HepG2 (cell line): Measurements from ENCODE around the gene GTF2H4. TPM values are rescaled to one million over a fixed set of nuclear protein-coding genes. Genes with fewer than 3 reads are reported as not detected.
A peak's percentile ranks its signal among the peaks of the same experiment; 100 is the strongest.

ENCODE experiments used
- ATAC-seq: fragments of 200-7000 bp; cut with Tn5 transposase; 3 replicates; pipeline ENCODE4 v1.9.1; 2020; ENCODE audit warnings: mild to moderate bottlenecking, moderate library complexity
- Bru-seq: library from RNA; stranded (reverse); fragments of 400-500 nt; gene quantifications from one replicate; lab custom pipeline; 2021; lab: Mats Ljungman, UMichigan
- BruChase-seq, 2 experiments: library from RNA; stranded (reverse); fragments of 400-500 nt; gene quantifications; one replicate each; lab custom pipeline; 2021; lab: Mats Ljungman, UMichigan
- BruUV-seq: library from RNA; stranded (reverse); fragments of 400-500 nt; replicated peaks from 2 replicates; lab custom pipeline; 2021; lab: Mats Ljungman, UMichigan
- CTCF ChIA-PET: fragments of 300-600 bp; formaldehyde crosslinking; extraction: SDS; loops from one replicate; lab custom pipeline; 2021; ENCODE audit warnings: low total read pairs, inconsistent platforms, low intra/inter-chr PET ratio; lab: Yijun Ruan, JAX
- POLR2A ChIA-PET: fragments of 350-600 bp; sonication (Branson Sonifier 250); formaldehyde crosslinking; loops from one replicate; lab custom pipeline; 2020; ENCODE audit warnings: antibody characterized with exemption, inconsistent platforms; lab: Yijun Ruan, JAX
- DNase-seq: peaks from one replicate; pipeline ENCODE4 v3.0.0-alpha.2; 2015; ENCODE audit warnings: low spot score
- FAIRE-seq: peaks from 3 replicates; lab custom pipeline; 2011; peaks lifted over from hg19 to GRCh38; lab: Jason Lieb, UNC
- H2AFZ ChIP-seq: one replicate; pipeline ENCODE4 v1.6.1; 2011; ENCODE audit warnings: low read length, inconsistent platforms
- H3K27ac ChIP-seq: fragments of 300-600 bp; 3 replicates; pipeline ENCODE4 v1.8.0; 2011; ENCODE audit warnings: mixed run types, mild to moderate bottlenecking, mixed read lengths, low read length, inconsistent platforms; ENCODE audit not compliant: insufficient read depth; ENCODE audit errors: extremely low read length
- H3K27me3 ChIP-seq, 2 experiments: fragments of 200-600 bp in 1 of 2; 2 replicates in 1 of 2; 3 replicates in 1 of 2; pipeline versions ENCODE4 v1.6.0 to v1.8.0; 2011; ENCODE audit warnings: low read length in 2 of 2, mild to moderate bottlenecking in 2 of 2, moderate library complexity in 2 of 2, inconsistent platforms in 1 of 2; ENCODE audit not compliant: insufficient read depth in 2 of 2, control insufficient read depth in 1 of 2
- H3K36me3 ChIP-seq, 2 experiments: fragments of 200-600 bp in 1 of 2; replicated peaks in 1 of 2; 2 replicates in 1 of 2; 3 replicates in 1 of 2; pipeline versions ENCODE4 v1.5.1 to v1.8.0; 2011; ENCODE audit warnings: low read length in 2 of 2, inconsistent platforms in 1 of 2; ENCODE audit not compliant: insufficient read depth in 2 of 2, control insufficient read depth in 1 of 2
- H3K4me1 ChIP-seq: 2 replicates; pipeline ENCODE4 v1.5.1; 2012; ENCODE audit warnings: low read length, inconsistent platforms; ENCODE audit not compliant: insufficient read depth
- H3K4me2 ChIP-seq: 2 replicates; pipeline ENCODE4 v1.6.0; 2011; ENCODE audit warnings: low read depth, low read length, inconsistent platforms
- H3K4me3 ChIP-seq, 3 experiments: fragments of 200-600 bp in 1 of 3; sonication (generic), shearing (Covaris generic) in 1 of 3; replicated peaks in 1 of 3; 2 replicates each; pipeline ENCODE4 v1.5.1; 2011 to 2016; ENCODE audit warnings: low read length in 3 of 3, inconsistent platforms in 2 of 3, low read depth in 2 of 3, mild to moderate bottlenecking in 2 of 3, control low read depth in 1 of 3, mixed read lengths in 1 of 3; ENCODE audit not compliant: insufficient read depth in 1 of 3
- H3K79me2 ChIP-seq: one replicate; pipeline ENCODE4 v1.6.1; 2011; ENCODE audit warnings: low read length, inconsistent platforms; ENCODE audit not compliant: insufficient read depth
- H3K9ac ChIP-seq: 2 replicates; pipeline ENCODE4 v1.6.0; 2011; ENCODE audit warnings: mild to moderate bottlenecking, low read depth, low read length, inconsistent platforms; ENCODE audit not compliant: insufficient read depth
- H3K9me3 ChIP-seq: 2 replicates; pipeline ENCODE4 v1.5.1; 2012; ENCODE audit warnings: mild to moderate bottlenecking, low read length
- H4K20me1 ChIP-seq: 2 replicates; pipeline ENCODE4 v1.6.0; 2011; ENCODE audit warnings: inconsistent platforms, mild to moderate bottlenecking, low read length, moderate library complexity; ENCODE audit not compliant: insufficient read depth
- FOSL2 ChIP-seq: sonication (generic); formaldehyde crosslinking; IDR thresholded peaks from 2 replicates; pipeline ENCODE4 v1.4.0; 2020; ENCODE audit warnings: missing genetic modification reagents
- GFI1 ChIP-seq: sonication (generic); formaldehyde crosslinking; IDR thresholded peaks from 2 replicates; pipeline ENCODE4 v1.5.0; 2020; ENCODE audit warnings: missing genetic modification reagents, mild to moderate bottlenecking, borderline replicate concordance
- GTF2F1 ChIP-seq: fragments of 150-350 bp; IDR thresholded peaks from 2 replicates; pipeline ENCODE4 v1.6.1; 2014; ENCODE audit warnings: low read length
- HOXA3 ChIP-seq: sonication (generic); formaldehyde crosslinking; IDR thresholded peaks from 2 replicates; pipeline ENCODE4 v1.5.0; 2020; ENCODE audit warnings: missing genetic modification reagents
- MED13 ChIP-seq: sonication (generic); formaldehyde crosslinking; IDR thresholded peaks from 2 replicates; pipeline ENCODE4 v1.5.0; 2020; ENCODE audit warnings: missing genetic modification reagents
- MTF1 ChIP-seq: sonication (generic); formaldehyde crosslinking; IDR thresholded peaks from 2 replicates; pipeline ENCODE4 v1.5.0; 2020; ENCODE audit warnings: missing genetic modification reagents
- MYC ChIP-seq: sonication (generic); formaldehyde crosslinking; IDR thresholded peaks from 2 replicates; pipeline ENCODE4 v1.9.0; 2021; ENCODE audit warnings: missing genetic modification reagents, borderline replicate concordance
- RFXANK ChIP-seq: IDR thresholded peaks from 2 replicates; pipeline ENCODE4 v1.6.1; 2016
- ZBTB8A ChIP-seq: sonication (generic); formaldehyde crosslinking; IDR thresholded peaks from 2 replicates; pipeline ENCODE4 v1.4.0; 2020; ENCODE audit warnings: mild to moderate bottlenecking, low read depth, missing genetic modification reagents, borderline replicate concordance
- ZNF607 ChIP-seq: sonication (generic); formaldehyde crosslinking; IDR thresholded peaks from 2 replicates; pipeline ENCODE4 v1.5.1; 2020; ENCODE audit warnings: missing genetic modification reagents, mild to moderate bottlenecking, borderline replicate concordance
- ZNF724P ChIP-seq: sonication (generic); formaldehyde crosslinking; IDR thresholded peaks from 2 replicates; pipeline ENCODE4 v1.8.0; 2022; ENCODE audit warnings: missing genetic modification reagents, borderline replicate concordance
- ZNF83 ChIP-seq: sonication (generic); formaldehyde crosslinking; IDR thresholded peaks from 2 replicates; pipeline ENCODE4 v1.4.0; 2020; ENCODE audit warnings: missing genetic modification reagents, mild to moderate bottlenecking, borderline replicate concordance
- WGBS: methylation state at CpG from one replicate; pipeline ENCODE4 v1.1.6; 2017; ENCODE audit warnings: low lambda C conversion rate; 5-methylcytosine and 5-hydroxymethylcytosine counted together
- in situ Hi-C: cut with HindIII; loops from 2 replicates; pipeline ENCODE4 v1.10.0; 2017; ENCODE audit warnings: low pct_unique_long_range_greater_than_20kb; ENCODE audit not compliant: extremely low pct_ligation_motif_present
- intact Hi-C: fragments of 100-400 bp; cut with micrococcal nuclease; formaldehyde crosslinking; loops from one replicate; pipeline ENCODE4 v1.10.0; 2022; ENCODE audit not compliant: unreplicated experiment
- long read RNA-seq, 2 experiments: library from RNA in 1 of 2; library from polyadenylated mRNA in 1 of 2; stranded (forward) in 1 of 2; unstranded in 1 of 2; transcript quantifications; one replicate each; pipeline ENCODE4 v2.0.0, GENCODE V29; 2019 to 2022
- polyA minus RNA-seq, 3 experiments: library from RNA; depleted of rRNA, polyadenylated mRNA; stranded (reverse); fragments of >200 nt; gene quantifications; 2 replicates each; pipeline ENCODE4 v1.2.3, GENCODE V29; 2011; ENCODE audit warnings: low replicate concordance in 1 of 3
- polyA plus RNA-seq, 8 experiments: library from polyadenylated mRNA; depleted of rRNA in 3 of 8; stranded (reverse) in 7 of 8; unstranded in 1 of 8; fragments of >200 nt; fragmentation: Illumina TruSeq in 4 of 8; extraction: Trizol in 4 of 8; gene quantifications; 2 replicates each; pipeline versions ENCODE4 v1.2.1 to v1.2.3, GENCODE V29; 2011 to 2016; ENCODE audit warnings: low read depth in 4 of 8, missing spikeins in 1 of 8, mixed read lengths in 1 of 8; ENCODE audit not compliant: insufficient read depth in 1 of 8
- total RNA-seq, 5 experiments: library from RNA; depleted of rRNA; stranded (reverse); fragments of >200 nt; fragmentation: Illumina TruSeq; extraction: Trizol; gene quantifications; 2 replicates each; pipeline ENCODE4 v1.2.3, GENCODE V29; 2016; ENCODE audit warnings: low read depth in 1 of 5
- TF ChIP-seq, protein P1 (sequence below): sonication (generic); formaldehyde crosslinking; IDR thresholded peaks from 2 replicates; pipeline ENCODE4 v1.4.0; 2020; ENCODE audit warnings: mild to moderate bottlenecking, missing genetic modification reagents
- TF ChIP-seq, protein P2 (sequence below): sonication (generic); formaldehyde crosslinking; conservative IDR thresholded peaks from 2 replicates; pipeline ENCODE4 v1.4.0; 2020; ENCODE audit warnings: mild to moderate bottlenecking, missing genetic modification reagents, moderate library complexity

The GTF2H4 gene
- total RNA-seq (2016; rRNA removed; fragmentation: Illumina TruSeq; extraction: Trizol): 15.9 and 18.0 TPM in 2 replicates
- 1.5 and 3.1 TPM in 2 replicates for total RNA-seq (2016; cell fraction: cytosol; rRNA removed; fragmentation: Illumina TruSeq; extraction: Trizol; ENCODE audit: low read depth)
- 14.1 and 17.5 TPM in 2 replicates for total RNA-seq (2016; cell fraction: insoluble cytoplasmic fraction; rRNA removed; fragmentation: Illumina TruSeq; extraction: Trizol)
- total RNA-seq (2016; cell fraction: membrane; rRNA removed; fragmentation: Illumina TruSeq; extraction: Trizol): 4.5 and 5.7 TPM in 2 replicates
- total RNA-seq (2016; cell fraction: nucleus; rRNA removed; fragmentation: Illumina TruSeq; extraction: Trizol): 27.0 and 30.2 TPM in 2 replicates
- 49.3 and 58.3 TPM in 2 replicates for polyA plus RNA-seq (2011; rRNA removed)
- polyA plus RNA-seq (2011; cell fraction: cytosol; rRNA removed): 19.9 and 20.1 TPM in 2 replicates
- 258 and 287 TPM in 2 replicates for polyA plus RNA-seq (2011; cell fraction: nucleus; rRNA removed)
- polyA plus RNA-seq (2012): 29.0 and 51.4 TPM in 2 replicates
- 2.6 and 3.1 TPM in 2 replicates for polyA plus RNA-seq (2016; cell fraction: cytosol; fragmentation: Illumina TruSeq; extraction: Trizol; ENCODE audit: low read depth)
- polyA plus RNA-seq (2016; cell fraction: insoluble cytoplasmic fraction; fragmentation: Illumina TruSeq; extraction: Trizol; ENCODE audit: low read depth): 25.8 and 31.0 TPM in 2 replicates
- polyA plus RNA-seq (2016; cell fraction: membrane; fragmentation: Illumina TruSeq; extraction: Trizol; ENCODE audit: low read depth): 4.9 and 6.0 TPM in 2 replicates
- 114 and 125 TPM in 2 replicates for polyA plus RNA-seq (2016; cell fraction: nucleus; fragmentation: Illumina TruSeq; extraction: Trizol; ENCODE audit: insufficient read depth, low read depth)
- 25.0 and 30.0 TPM in 2 replicates for polyA minus RNA-seq (2011; rRNA and poly(A)+ RNA removed; ENCODE audit: low replicate concordance)
- 4.9 and 8.5 TPM in 2 replicates for polyA minus RNA-seq (2011; cell fraction: cytosol; rRNA and poly(A)+ RNA removed)
- 61.3 and 64.4 TPM in 2 replicates for polyA minus RNA-seq (2011; cell fraction: nucleus; rRNA and poly(A)+ RNA removed)
- percentile 65 among the genes with signal in this experiment for Bru-seq, nascent RNA
- BruChase-seq, experiment 1, labeled RNA remaining after a 6-hour chase: percentile 88 among the genes with signal in this experiment
- BruChase-seq, experiment 2, labeled RNA remaining after a 2-hour chase: percentile 80 among the genes with signal in this experiment
- long read RNA-seq, experiment 1, transcript GTF2H4-201 (14 exons, 1,735 nt): major isoform, 10 of 25 reads
- long read RNA-seq, experiment 1, partial matches to known transcripts: 4 of 25 reads
- long read RNA-seq, experiment 1, other reads (novel, unspliced or antisense): 9 of 25 reads
- long read RNA-seq, experiment 2, transcript GTF2H4-201 (14 exons, 1,735 nt): major isoform, 16 of 47 reads
- long read RNA-seq, experiment 2, partial matches to known transcripts: 7 of 47 reads
- long read RNA-seq, experiment 2, other reads (novel, unspliced or antisense): 22 of 47 reads

DNA sequence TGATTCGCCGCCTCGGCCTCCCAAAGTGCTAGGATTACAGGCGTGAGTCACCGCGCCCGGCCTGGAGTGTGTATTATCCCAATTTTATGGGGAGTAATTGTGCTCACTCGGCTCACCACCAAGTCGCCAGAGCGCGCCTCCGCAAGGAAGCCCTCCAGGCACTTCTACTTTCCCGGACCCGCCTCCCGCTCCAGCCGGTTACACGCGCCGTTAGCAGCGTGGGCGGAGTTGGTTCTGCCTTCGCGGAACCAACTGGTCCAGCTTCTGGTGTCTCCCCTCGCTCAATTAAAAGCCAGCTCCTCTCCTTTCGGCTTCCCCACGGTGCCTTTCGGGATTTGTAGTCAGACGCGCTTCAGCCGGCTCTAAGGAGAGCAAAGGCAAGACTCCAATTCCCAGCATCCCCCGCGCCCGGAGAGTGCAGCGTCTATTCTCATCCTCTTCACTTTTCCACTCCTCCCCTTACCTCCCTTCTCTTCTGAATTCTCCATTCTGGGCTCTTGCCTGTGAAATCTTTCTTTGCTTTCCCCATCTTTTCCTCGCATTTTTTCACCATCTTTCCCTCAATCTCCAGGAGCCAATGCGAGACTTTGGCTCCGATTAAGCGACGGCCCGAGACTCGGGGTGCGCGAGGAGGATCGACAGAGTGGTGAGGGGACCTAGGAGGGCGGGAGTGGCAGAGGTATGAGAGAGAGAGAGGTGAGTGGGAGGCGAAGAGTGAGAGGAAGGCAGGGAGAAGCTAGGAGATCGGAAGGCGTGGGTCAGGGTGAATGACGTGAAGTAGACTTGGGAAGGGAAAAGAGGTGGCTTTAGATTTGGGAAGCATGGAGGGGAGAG, at the start of gene GTF2H4:
GTF2H4 (plus strand) TSS at position 450 of the 834 bp plus-strand sequence.
- Histone ChIP-seq H2AFZ (no peak within 1 kb of the TSS), H3K4me1 (peaks cover 35% of the 10 kb centered on the region), H3K27ac (peak within 1 kb of the TSS; percentile 59), H3K4me2 (peak within 1 kb of the TSS; percentile 93), H3K27me3 (no peaks in the 10 kb centered on the region; a peak in 1 of 5 replicates), H3K9ac (peak within 1 kb of the TSS; percentile 74), H3K4me3 (peak within 1 kb of the TSS; percentile 76 to 98 (median 82)), H3K36me3 (peaks cover 4 to 21% of the 10 kb centered on the region in 2 experiments; a peak in 4 of 5 replicates), H3K9me3 (no peaks in the 10 kb centered on the region), H3K79me2 (peaks cover 17% of the 10 kb centered on the region), H4K20me1 (no peaks in the 10 kb centered on the region)
- BruUV-seq: TSS peak; percentile 48
- FAIRE-seq (peak; percentile 96), ATAC-seq (peak; percentile 95), DNase-seq (peak; percentile 99)
- ChIA-PET POLR2A (interaction anchor here (0.6 to 5.4 kb wide), 9 partner anchors 9 to 337 kb away, joined by 3 to 45 read pairs (median 3); partner anchors contain the start of genes ABCF1, DDR1 and DHX16), CTCF (no interaction called here)
- intact Hi-C loops (loop anchor here (1.0 to 2.0 kb wide), 2 partner anchors 23 to 31 kb away; no protein-coding TSS in a partner anchor), in situ Hi-C loops (no loop called here)
- under 1% methylated on average over 45 of the region's 49 CpGs for WGBS
- TF ChIP-seq, protein P1, sequence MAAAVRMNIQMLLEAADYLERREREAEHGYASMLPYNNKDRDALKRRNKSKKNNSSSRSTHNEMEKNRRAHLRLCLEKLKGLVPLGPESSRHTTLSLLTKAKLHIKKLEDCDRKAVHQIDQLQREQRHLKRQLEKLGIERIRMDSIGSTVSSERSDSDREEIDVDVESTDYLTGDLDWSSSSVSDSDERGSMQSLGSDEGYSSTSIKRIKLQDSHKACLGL (CRISPR knock-in tag): no peak
- TF ChIP-seq GFI1 (CRISPR knock-in tag) (no peak; the same call in 1 of the 2 replicates), ZBTB8A (CRISPR knock-in tag) (no peak), ZNF607 (peak; percentile 64; the same call in 1 of the 2 replicates), MTF1 (CRISPR knock-in tag) (no peak), FOSL2 (CRISPR knock-in tag) (peak; percentile 77), MED13 (CRISPR knock-in tag) (no peak), GTF2F1 (no peak), ZNF83 (no peak), RFXANK (CRISPR knock-in tag) (0 out of 2 replicates have a peak, but pooled peaks have one; percentile 49), ZNF724P (CRISPR knock-in tag) (peak; percentile 63; the same call in 1 of the 2 replicates), HOXA3 (CRISPR knock-in tag) (peak; percentile 80), MYC (peak; percentile 94; the same call in 1 of the 2 replicates)
- TF ChIP-seq, protein P2, sequence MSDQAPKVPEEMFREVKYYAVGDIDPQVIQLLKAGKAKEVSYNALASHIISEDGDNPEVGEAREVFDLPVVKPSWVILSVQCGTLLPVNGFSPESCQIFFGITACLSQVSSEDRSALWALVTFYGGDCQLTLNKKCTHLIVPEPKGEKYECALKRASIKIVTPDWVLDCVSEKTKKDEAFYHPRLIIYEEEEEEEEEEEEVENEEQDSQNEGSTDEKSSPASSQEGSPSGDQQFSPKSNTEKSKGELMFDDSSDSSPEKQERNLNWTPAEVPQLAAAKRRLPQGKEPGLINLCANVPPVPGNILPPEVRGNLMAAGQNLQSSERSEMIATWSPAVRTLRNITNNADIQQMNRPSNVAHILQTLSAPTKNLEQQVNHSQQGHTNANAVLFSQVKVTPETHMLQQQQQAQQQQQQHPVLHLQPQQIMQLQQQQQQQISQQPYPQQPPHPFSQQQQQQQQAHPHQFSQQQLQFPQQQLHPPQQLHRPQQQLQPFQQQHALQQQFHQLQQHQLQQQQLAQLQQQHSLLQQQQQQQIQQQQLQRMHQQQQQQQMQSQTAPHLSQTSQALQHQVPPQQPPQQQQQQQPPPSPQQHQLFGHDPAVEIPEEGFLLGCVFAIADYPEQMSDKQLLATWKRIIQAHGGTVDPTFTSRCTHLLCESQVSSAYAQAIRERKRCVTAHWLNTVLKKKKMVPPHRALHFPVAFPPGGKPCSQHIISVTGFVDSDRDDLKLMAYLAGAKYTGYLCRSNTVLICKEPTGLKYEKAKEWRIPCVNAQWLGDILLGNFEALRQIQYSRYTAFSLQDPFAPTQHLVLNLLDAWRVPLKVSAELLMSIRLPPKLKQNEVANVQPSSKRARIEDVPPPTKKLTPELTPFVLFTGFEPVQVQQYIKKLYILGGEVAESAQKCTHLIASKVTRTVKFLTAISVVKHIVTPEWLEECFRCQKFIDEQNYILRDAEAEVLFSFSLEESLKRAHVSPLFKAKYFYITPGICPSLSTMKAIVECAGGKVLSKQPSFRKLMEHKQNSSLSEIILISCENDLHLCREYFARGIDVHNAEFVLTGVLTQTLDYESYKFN (CRISPR knock-in tag): peak; percentile 60
